Uterus (tissue), 2 donors: ENCODE data around the gene YTHDF1.

Experiments used
- POLR2A ChIP-seq, 2 donors: fragments of 450-650 bp; IDR thresholded peaks; one replicate each; pipeline ENCODE4 v1.6.1; 2016; ENCODE audit warnings: antibody characterized with exemption in 2 of 2, mild to moderate bottlenecking in 1 of 2, moderate library complexity in 1 of 2
- TF ChIP-seq, protein P1 (sequence below), 4 experiments: fragments of 200-600 bp in 2 of 4; fragments of 450-650 bp in 2 of 4; sonication (generic) in 2 of 4; IDR thresholded peaks; one replicate each; pipeline ENCODE4 v1.5.1; 2016 to 2019; ENCODE audit warnings: antibody characterized with exemption in 4 of 4, mild to moderate bottlenecking in 2 of 4, moderate library complexity in 1 of 4

- TF ChIP-seq, protein P1, sequence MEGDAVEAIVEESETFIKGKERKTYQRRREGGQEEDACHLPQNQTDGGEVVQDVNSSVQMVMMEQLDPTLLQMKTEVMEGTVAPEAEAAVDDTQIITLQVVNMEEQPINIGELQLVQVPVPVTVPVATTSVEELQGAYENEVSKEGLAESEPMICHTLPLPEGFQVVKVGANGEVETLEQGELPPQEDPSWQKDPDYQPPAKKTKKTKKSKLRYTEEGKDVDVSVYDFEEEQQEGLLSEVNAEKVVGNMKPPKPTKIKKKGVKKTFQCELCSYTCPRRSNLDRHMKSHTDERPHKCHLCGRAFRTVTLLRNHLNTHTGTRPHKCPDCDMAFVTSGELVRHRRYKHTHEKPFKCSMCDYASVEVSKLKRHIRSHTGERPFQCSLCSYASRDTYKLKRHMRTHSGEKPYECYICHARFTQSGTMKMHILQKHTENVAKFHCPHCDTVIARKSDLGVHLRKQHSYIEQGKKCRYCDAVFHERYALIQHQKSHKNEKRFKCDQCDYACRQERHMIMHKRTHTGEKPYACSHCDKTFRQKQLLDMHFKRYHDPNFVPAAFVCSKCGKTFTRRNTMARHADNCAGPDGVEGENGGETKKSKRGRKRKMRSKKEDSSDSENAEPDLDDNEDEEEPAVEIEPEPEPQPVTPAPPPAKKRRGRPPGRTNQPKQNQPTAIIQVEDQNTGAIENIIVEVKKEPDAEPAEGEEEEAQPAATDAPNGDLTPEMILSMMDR (IDR thresholded peaks at IDR 0.05) = no peak
- TF ChIP-seq POLR2A (IDR thresholded peaks at IDR 0.05) = no peak
These were observed 13.0 kb downstream of the YTHDF1 start for GRCh38 chr20:63202811-63203526.
